ENCODE measurements around the gene NRG3. TPM values are rescaled to one million over a fixed set of nuclear protein-coding genes. Genes with fewer than 3 reads are reported as not detected.

Gene NRG3
- total RNA-seq, 2 experiments from 2014 or later: not detected

DNA sequence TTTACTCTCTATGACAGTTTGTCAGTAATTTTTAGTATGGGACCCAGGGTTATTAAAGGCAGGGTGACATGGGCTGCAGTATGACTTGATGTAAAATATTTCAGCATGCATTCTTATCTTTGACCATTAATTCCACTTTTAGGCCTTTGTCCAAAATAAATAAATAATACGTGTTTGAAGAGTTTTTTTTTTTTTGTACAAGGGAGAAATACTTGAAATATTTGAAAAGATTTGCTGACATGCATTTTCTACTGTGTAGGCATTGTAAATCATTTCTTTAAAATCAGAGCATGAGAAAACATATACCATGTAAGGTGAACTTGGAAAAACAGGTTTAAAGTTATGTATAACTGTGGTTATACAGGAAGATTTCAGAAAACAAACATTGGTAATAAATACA, 23.5 kb downstream of the NRG3 start:
- H3K4me1 Mint-ChIP-seq: no peaks in the 10 kb centered on the region
- DNase-seq: no peak
- no peaks in the 10 kb centered on the region for H3K9me3 Mint-ChIP-seq (ENCODE audit: low read depth)
- ATAC-seq: no peak
- no peak overlapping the region for H3K27ac Mint-ChIP-seq
- H3K36me3 Mint-ChIP-seq: no peaks in the 10 kb centered on the region
- H3K27me3 Mint-ChIP-seq: no peaks in the 10 kb centered on the region
- H3K4me3 Mint-ChIP-seq: no peak overlapping the region
- CTCF ChIA-PET: no interaction called here

DNA sequence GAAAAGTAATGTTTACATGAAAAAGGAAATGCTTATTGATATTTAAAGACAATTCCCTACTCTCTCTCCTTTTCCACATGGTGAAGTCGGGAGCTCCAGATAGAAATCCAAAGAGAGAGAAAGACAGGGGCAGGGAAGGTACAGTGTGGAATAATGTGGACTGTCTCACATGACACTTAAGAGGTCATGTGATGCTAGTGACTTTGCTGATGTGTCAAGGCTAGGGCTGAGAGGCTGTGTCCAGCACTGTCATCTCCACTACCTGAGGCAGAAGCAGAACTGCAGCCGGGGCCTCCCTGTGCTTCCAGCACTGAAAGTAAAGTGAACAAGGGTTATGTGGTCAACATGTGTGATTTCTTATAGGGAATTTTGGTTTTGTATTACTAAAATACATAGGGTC, 26.0 kb downstream of the NRG3 start:
- H3K9me3 Mint-ChIP-seq (ENCODE audit: low read depth): no peaks in the 10 kb centered on the region
- DNase-seq (no peak), ATAC-seq (no peak)
- CTCF ChIA-PET: no interaction called here
- H3K4me1 Mint-ChIP-seq: no peaks in the 10 kb centered on the region
- no peaks in the 10 kb centered on the region for H3K27me3 Mint-ChIP-seq
- no peaks in the 10 kb centered on the region for H3K36me3 Mint-ChIP-seq
- H3K4me3 Mint-ChIP-seq: no peak overlapping the region
- no peak overlapping the region for H3K27ac Mint-ChIP-seq

DNA sequence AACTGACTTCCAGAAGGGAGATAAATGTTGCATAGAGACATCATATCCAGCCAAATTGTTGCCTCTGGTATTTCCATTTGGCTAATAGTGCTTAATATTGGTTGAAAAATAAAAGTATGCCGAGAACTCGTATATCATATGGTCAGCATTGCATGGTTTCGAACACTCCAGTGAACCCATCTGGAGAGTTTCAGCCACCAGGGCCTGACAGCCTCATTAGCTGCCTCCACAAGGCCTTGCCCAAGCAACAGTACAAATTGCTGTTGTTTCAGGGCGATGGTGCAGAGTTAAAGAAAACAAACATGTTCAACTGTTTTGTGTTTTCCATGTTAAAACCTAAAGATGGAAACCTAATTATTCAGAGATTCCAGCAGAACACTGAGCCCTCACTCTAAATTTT, 28.5 kb downstream of the NRG3 start:
- no peaks in the 10 kb centered on the region for H3K9me3 Mint-ChIP-seq (ENCODE audit: low read depth)
- H3K27me3 Mint-ChIP-seq: no peaks in the 10 kb centered on the region
- CTCF ChIA-PET: no interaction called here
- ATAC-seq (no peak), DNase-seq (no peak)
- H3K36me3 Mint-ChIP-seq: no peaks in the 10 kb centered on the region
- H3K4me3 Mint-ChIP-seq: no peak overlapping the region
- no peak overlapping the region for H3K27ac Mint-ChIP-seq
- no peaks in the 10 kb centered on the region for H3K4me1 Mint-ChIP-seq

DNA sequence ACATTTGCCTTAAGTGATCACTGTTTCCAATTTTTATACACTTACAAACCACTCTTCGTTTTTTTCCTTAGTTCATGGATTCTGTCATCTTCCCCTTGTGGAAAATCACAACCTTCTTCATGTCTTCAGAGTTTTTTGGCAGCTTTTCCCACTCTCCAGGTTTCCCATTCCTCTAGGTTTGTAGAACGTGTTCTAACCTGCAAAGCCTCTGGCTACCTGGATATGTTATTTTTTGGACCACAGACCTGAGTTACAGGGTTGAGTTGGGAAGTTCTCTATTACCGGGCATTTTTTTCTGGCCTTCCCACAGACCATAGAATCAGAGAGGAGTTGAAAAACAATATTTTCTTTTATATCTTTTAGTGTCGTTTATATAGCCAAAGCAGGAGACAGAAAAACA, 30.2 kb downstream of the NRG3 start:
- Mint-ChIP-seq H3K27me3 (no peaks in the 10 kb centered on the region), H3K4me3 (no peak overlapping the region), H3K9me3 (ENCODE audit: low read depth) (no peaks in the 10 kb centered on the region), H3K36me3 (no peaks in the 10 kb centered on the region), H3K27ac (no peak overlapping the region), H3K4me1 (no peaks in the 10 kb centered on the region)
- CTCF ChIA-PET: no interaction called here
- ATAC-seq (no peak), DNase-seq (no peak)

DNA sequence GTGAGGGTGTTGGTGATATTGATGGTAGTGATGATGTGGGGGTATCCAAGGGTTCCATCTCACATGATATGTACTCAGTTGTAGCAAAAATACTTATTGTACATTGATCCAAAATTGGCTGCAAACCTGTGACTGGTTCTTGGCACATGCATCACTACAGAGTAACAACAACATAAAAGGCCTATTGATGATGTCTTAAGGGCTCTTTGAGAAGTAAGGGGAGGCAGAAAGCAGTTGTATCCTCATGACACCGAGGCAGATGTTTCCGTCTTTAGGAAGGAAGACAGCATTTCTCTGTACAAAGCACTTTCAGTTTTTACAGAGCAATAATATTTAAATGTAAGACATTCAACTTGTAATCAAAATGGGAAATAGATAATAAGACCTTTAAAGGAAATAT, 34.5 kb downstream of the NRG3 start:
- Mint-ChIP-seq H3K9me3 (ENCODE audit: low read depth) (no peaks in the 10 kb centered on the region), H3K4me3 (no peak overlapping the region), H3K4me1 (no peaks in the 10 kb centered on the region), H3K27me3 (no peaks in the 10 kb centered on the region), H3K36me3 (no peaks in the 10 kb centered on the region), H3K27ac (no peak overlapping the region)
- CTCF ChIA-PET: no interaction called here
- ATAC-seq (no peak), DNase-seq (no peak)

DNA sequence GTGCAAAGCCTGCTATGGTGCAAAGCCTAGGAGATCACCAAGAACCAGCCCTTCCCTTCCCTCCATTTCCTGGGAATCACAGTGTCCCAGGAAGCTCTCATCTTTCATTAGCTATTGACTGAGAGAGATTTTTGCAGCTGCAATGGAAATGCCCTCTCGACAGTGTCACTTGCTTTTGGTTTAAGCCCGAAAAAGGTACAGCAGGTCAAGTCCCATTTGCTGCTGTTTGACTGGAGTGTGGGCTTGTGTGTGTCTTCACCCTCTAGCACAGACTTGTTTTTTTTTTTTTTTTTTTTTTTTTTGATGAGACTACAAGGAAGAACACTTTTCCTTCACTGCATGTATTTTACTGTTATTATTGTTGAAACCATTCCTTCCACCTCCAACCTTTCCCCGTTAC, 36.3 kb downstream of the NRG3 start:
- Mint-ChIP-seq H3K9me3 (ENCODE audit: low read depth) (no peaks in the 10 kb centered on the region), H3K4me3 (no peak overlapping the region), H3K36me3 (no peaks in the 10 kb centered on the region), H3K4me1 (no peaks in the 10 kb centered on the region), H3K27ac (no peak overlapping the region), H3K27me3 (no peaks in the 10 kb centered on the region)
- CTCF ChIA-PET: no interaction called here
- DNase-seq (no peak), ATAC-seq (no peak)

DNA sequence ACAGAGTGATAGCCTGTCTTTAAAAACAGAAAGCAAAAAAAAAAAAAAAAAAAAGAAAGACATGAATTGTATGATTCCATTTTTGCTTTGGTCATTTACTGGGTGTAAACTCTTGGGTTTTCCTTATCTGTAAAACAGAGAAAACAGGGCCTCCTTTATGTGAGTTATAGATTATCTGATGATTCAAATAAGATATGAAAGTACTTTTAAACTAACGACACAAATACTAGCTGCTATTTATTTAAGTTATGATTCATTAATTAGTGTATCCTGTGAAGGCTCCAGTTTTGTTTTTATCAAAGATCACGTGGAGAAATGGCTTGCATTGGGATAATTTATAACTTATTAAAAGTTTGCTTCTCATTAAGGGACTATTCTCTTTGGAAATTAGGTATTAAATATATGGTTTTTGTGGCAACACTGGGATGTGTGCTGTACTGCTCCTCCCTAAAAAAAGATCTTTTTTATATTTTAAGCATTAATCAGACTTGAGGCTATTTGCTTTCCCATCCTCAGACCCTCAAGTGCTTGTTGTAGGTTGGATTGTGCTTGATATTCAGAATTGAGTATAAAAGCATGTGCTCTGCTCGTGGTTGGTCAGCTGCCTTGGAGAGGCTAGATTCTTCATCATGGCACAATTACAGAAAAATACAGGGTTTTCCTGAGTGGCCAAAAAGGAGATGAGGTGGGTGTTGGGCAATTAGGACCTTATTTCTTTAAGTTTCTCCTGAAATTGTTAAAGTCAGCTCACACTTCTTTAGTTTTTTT, 39.9 kb downstream of the NRG3 start:
- ATAC-seq (no peak), DNase-seq (no peak)
- Mint-ChIP-seq H3K4me3 (no peak overlapping the region), H3K4me1 (no peaks in the 10 kb centered on the region), H3K9me3 (ENCODE audit: low read depth) (no peaks in the 10 kb centered on the region), H3K27ac (no peak overlapping the region), H3K36me3 (no peaks in the 10 kb centered on the region), H3K27me3 (no peaks in the 10 kb centered on the region)
- CTCF ChIA-PET: no interaction called here

DNA sequence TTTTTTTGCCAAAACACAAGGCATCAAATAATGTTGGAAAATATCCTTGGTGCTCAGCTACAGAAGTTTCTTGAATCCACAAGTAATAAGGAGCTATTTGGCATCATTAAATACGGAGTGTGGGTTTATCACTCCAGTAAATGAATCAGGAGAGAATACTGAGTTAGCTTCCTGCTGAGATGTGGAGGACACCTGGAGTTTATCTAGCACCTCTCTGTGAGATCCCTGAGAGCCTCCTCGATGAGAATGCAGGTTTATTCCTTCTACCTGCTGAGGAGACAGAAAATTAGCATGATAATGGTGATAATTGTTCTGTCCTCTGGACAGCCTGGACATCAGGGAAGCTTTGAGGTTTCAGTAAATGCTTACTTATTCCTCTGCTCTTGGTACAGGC, 40.5 kb downstream of the NRG3 start:
- ATAC-seq: no peak
- no peak overlapping the region for H3K27ac Mint-ChIP-seq
- CTCF ChIA-PET: no interaction called here
- H3K4me1 Mint-ChIP-seq: no peaks in the 10 kb centered on the region
- no peaks in the 10 kb centered on the region for H3K36me3 Mint-ChIP-seq
- H3K27me3 Mint-ChIP-seq: no peaks in the 10 kb centered on the region
- no peaks in the 10 kb centered on the region for H3K9me3 Mint-ChIP-seq (ENCODE audit: low read depth)
- H3K4me3 Mint-ChIP-seq: no peak overlapping the region
- DNase-seq: no peak

DNA sequence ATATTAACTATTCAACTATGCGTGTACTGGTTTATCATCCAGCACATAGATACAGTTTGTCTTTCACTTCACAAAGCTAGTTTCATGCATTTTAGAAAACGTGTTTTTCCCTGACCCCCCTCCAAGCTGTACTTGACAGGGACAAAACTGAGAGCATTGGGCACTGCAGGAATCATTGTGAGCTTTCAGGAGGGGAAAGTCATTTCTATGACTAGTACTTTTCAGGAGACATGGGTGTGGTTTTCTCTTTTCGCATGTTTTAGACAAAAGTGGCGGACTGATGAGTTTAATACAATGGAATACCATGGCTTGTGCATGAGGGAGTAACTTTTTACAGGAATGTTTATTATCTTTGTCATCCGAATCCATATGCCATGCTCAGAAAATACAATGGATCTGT, 42.7 kb downstream of the NRG3 start:
- ATAC-seq (no peak), DNase-seq (no peak)
- H3K9me3 Mint-ChIP-seq (ENCODE audit: low read depth): no peaks in the 10 kb centered on the region
- H3K4me1 Mint-ChIP-seq: no peaks in the 10 kb centered on the region
- CTCF ChIA-PET: no interaction called here
- no peaks in the 10 kb centered on the region for H3K27me3 Mint-ChIP-seq
- no peak overlapping the region for H3K4me3 Mint-ChIP-seq
- no peaks in the 10 kb centered on the region for H3K36me3 Mint-ChIP-seq
- H3K27ac Mint-ChIP-seq: no peak overlapping the region

DNA sequence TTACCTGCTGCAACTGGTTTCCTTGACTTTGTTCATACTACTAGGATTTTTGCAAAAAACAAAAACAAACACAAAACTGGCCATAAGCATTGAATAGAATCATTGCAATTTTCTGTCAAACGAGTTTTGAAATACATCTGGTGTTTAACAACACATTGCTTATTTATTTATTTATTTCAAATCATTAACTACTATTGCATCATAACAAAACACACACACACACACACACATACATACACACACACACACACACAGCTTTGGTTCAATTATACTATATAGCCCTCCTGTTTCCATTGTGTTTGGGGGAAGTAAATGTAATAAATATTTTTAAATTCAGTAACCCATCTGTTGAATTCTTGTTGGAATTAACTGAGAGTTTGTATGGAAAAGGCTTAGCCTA, 43.8 kb downstream of the NRG3 start:
- Mint-ChIP-seq H3K36me3 (no peaks in the 10 kb centered on the region), H3K9me3 (ENCODE audit: low read depth) (peaks cover 2% of the 10 kb centered on the region), H3K27ac (no peak overlapping the region), H3K4me3 (no peak overlapping the region), H3K27me3 (no peaks in the 10 kb centered on the region), H3K4me1 (no peaks in the 10 kb centered on the region)
- CTCF ChIA-PET: no interaction called here
- no peak for ATAC-seq
- DNase-seq: no peak

DNA sequence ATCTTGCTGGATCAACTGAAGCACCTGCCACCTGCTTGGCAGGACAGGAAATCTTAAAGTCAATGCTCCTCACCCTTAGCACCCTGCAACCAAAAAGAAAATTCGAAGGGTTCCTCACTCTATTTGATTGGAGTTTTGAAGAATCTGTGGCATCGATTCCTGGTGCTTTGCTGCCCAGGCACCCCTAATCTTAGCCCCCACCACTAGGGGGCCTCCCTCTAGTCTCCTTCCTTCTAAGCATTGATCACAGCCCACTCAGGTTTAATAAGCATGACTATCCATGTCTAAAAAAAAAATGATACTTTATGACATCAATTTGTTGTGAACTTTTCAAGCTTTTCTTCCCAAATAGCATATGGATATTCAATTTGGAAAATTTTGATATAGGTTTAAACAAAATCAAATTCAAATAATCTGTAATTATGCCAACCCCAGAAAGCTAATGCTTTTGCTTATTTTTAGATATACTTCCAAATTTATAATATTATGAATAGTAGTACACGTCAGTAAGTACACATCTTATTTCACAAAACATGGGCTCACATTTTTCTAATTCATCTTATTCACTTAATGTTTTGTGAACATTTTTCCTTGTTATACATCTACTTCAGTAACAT, 45.3 kb downstream of the NRG3 start:
- no peak overlapping the region for H3K27ac Mint-ChIP-seq
- no peaks in the 10 kb centered on the region for H3K36me3 Mint-ChIP-seq
- H3K4me1 Mint-ChIP-seq: no peaks in the 10 kb centered on the region
- ATAC-seq (no peak), DNase-seq (no peak)
- peaks cover 4% of the 10 kb centered on the region for H3K9me3 Mint-ChIP-seq (ENCODE audit: low read depth)
- H3K4me3 Mint-ChIP-seq: no peak overlapping the region
- CTCF ChIA-PET: no interaction called here
- H3K27me3 Mint-ChIP-seq: no peaks in the 10 kb centered on the region

DNA sequence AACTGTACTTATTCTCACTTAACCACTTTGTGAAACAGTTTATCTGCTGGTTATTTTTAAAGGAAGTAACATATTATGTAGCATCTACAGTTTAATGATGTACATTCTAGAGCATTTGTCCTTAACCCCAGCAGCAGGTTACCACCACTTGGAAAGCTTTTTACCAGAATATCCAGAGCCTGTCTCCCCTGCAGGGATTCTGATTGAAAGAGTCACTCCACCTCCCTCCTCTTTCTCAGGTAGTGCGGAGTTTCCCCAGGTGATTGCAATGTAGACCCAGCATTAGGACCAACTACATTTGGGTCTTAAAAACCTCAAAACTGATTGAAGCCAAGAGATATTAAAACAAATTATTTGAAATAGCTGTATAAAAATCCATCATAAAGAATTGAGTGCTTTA, 53.1 kb downstream of the NRG3 start:
- H3K4me3 Mint-ChIP-seq: no peak overlapping the region
- DNase-seq: no peak
- H3K4me1 Mint-ChIP-seq: no peaks in the 10 kb centered on the region
- ATAC-seq: no peak
- H3K9me3 Mint-ChIP-seq (ENCODE audit: low read depth): peaks cover 6% of the 10 kb centered on the region
- CTCF ChIA-PET: no interaction called here
- no peaks in the 10 kb centered on the region for H3K36me3 Mint-ChIP-seq
- H3K27me3 Mint-ChIP-seq: no peaks in the 10 kb centered on the region
- no peak overlapping the region for H3K27ac Mint-ChIP-seq

DNA sequence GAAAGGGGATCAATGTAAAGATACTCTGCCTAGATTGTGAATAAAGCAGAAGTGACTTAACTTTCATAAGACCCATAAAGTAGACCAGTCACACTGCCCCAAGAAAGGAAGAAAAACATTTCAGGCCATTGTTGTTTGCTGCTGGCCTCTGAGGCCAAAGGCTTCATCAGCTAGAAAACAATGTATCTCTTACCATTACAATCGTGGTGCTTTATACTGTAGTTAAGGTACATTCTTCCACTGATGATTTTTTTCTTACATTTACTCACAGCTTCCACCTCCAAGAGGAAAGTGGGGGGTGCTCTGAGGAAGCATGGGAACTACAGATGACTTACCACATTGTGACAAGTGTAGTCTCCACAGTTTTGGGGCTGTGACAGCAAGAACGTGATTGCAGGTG, 68.6 kb downstream of the NRG3 start:
- DNase-seq (no peak), ATAC-seq (no peak)
- H3K27me3 Mint-ChIP-seq: no peaks in the 10 kb centered on the region
- no peak overlapping the region for H3K27ac Mint-ChIP-seq
- no peaks in the 10 kb centered on the region for H3K4me1 Mint-ChIP-seq
- no peaks in the 10 kb centered on the region for H3K36me3 Mint-ChIP-seq
- H3K4me3 Mint-ChIP-seq: no peak overlapping the region
- CTCF ChIA-PET: interaction anchor here (1.1 kb wide), 1 partner anchor 52 kb away, joined by 3 read pairs; no protein-coding TSS in a partner anchor
- H3K9me3 Mint-ChIP-seq (ENCODE audit: low read depth): peaks cover 7% of the 10 kb centered on the region

DNA sequence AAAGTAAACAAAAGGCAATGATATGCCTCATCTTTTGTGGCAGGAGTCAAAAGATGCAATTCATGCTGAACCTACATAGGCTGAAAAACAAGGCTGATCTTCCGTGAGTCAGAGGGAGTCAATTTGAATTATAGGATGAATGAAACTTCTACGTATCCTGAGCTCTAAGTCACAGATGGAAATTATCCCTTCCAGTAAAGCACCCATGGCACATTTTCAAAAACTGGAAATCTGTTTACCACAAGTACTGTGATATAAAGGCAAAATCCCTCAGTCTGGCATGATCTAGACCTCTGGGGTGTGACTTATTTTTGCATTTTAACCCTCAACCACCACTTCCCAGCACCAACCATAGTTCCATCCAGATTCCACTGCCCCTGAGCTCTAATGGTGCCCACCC, 69.6 kb downstream of the NRG3 start:
- Mint-ChIP-seq H3K4me3 (no peak overlapping the region), H3K36me3 (no peaks in the 10 kb centered on the region), H3K4me1 (no peaks in the 10 kb centered on the region), H3K27me3 (no peaks in the 10 kb centered on the region), H3K9me3 (ENCODE audit: low read depth) (peaks cover 7% of the 10 kb centered on the region), H3K27ac (no peak overlapping the region)
- CTCF ChIA-PET: no interaction called here
- no peak for ATAC-seq
- no peak for DNase-seq

DNA sequence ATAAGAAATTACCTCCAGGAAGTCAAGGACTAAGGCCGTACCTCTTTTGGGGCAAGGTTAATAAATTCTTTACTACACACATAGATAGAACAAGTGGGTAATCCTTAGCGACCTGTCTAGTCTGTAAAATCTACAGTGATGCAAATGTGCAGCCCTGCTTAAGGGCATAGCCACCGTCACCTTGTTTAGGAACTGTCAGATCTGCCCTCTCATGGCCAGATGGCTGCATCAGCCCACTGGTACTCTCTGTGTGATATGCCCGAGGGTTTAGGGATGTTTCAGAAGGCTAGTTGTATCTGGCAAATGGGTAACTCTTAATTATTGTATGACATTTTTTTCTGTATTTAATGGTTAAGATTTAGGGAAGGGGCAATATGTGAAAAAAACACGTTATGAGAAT, 74.3 kb downstream of the NRG3 start:
- ATAC-seq (no peak), DNase-seq (no peak)
- no peaks in the 10 kb centered on the region for H3K27me3 Mint-ChIP-seq
- no peak overlapping the region for H3K27ac Mint-ChIP-seq
- H3K36me3 Mint-ChIP-seq: no peaks in the 10 kb centered on the region
- H3K4me1 Mint-ChIP-seq: no peaks in the 10 kb centered on the region
- H3K4me3 Mint-ChIP-seq: no peak overlapping the region
- H3K9me3 Mint-ChIP-seq (ENCODE audit: low read depth): peaks cover 11% of the 10 kb centered on the region
- CTCF ChIA-PET: no interaction called here
